MM.1S (cell line): ENCODE data around the gene MTF1.

Experiments
- DNase-seq: peaks from one replicate; pipeline ENCODE4 v3.0.0-alpha.2; 2015
- H2AFZ ChIP-seq: fragments of 300-600 bp; sonication (generic); 2 replicates; pipeline ENCODE4 v1.6.0; 2016; ENCODE audit warnings: antibody characterized with exemption, low read length
- H3F3A ChIP-seq: fragments of 300-600 bp; sonication (generic); 2 replicates; pipeline ENCODE4 v1.6.1; 2016; ENCODE audit warnings: mild to moderate bottlenecking, antibody characterized with exemption, low read length, moderate library complexity, mixed read lengths; ENCODE audit not compliant: insufficient read depth
- H3K27ac ChIP-seq: fragments of 300-600 bp; sonication (generic); 2 replicates; pipeline ENCODE4 v1.5.1; 2016; ENCODE audit warnings: mild to moderate bottlenecking, low read length
- H3K27me3 ChIP-seq: fragments of 300-600 bp; sonication (generic); replicated peaks from 2 replicates; pipeline ENCODE4 v1.6.0; 2016; ENCODE audit warnings: low read length; ENCODE audit not compliant: insufficient read depth
- H3K36me3 ChIP-seq: fragments of 300-600 bp; sonication (generic); replicated peaks from 2 replicates; pipeline ENCODE4 v1.6.1; 2016; ENCODE audit warnings: mild to moderate bottlenecking, low read length, mixed read lengths; ENCODE audit not compliant: insufficient read depth
- H3K4me1 ChIP-seq: fragments of 300-600 bp; sonication (generic); 2 replicates; pipeline ENCODE4 v1.6.1; 2016; ENCODE audit warnings: low read length, mixed read lengths
- H3K4me2 ChIP-seq: fragments of 300-600 bp; sonication (generic); 2 replicates; pipeline ENCODE4 v1.6.0; 2016; ENCODE audit warnings: low read depth, low read length
- H3K4me3 ChIP-seq: fragments of 300-600 bp; sonication (generic); 2 replicates; pipeline ENCODE4 v1.5.1; 2016; ENCODE audit warnings: low read length, mixed read lengths
- H3K79me2 ChIP-seq: fragments of 300-600 bp; sonication (generic); 2 replicates; pipeline ENCODE4 v1.6.1; 2016; ENCODE audit warnings: mixed run types, low read length, mixed read lengths
- H3K9ac ChIP-seq: fragments of 300-600 bp; sonication (generic); 2 replicates; pipeline ENCODE4 v1.6.1; 2016; ENCODE audit warnings: low read length, mixed read lengths
- H3K9me2 ChIP-seq: fragments of 300-600 bp; sonication (generic); replicated peaks from 2 replicates; pipeline ENCODE4 v1.6.1; 2016; ENCODE audit warnings: mild to moderate bottlenecking, low read length, mixed read lengths; ENCODE audit not compliant: insufficient read depth
- H3K9me3 ChIP-seq: fragments of 300-600 bp; sonication (generic); replicated peaks from 2 replicates; pipeline ENCODE4 v1.6.1; 2016; ENCODE audit warnings: mild to moderate bottlenecking, low read length, mixed read lengths; ENCODE audit not compliant: insufficient read depth
- H4K20me1 ChIP-seq: fragments of 300-600 bp; sonication (generic); 2 replicates; pipeline ENCODE4 v1.6.1; 2016; ENCODE audit warnings: mild to moderate bottlenecking, low read length, moderate library complexity, mixed read lengths; ENCODE audit not compliant: insufficient read depth
- EZH2 ChIP-seq: fragments of 300-600 bp; sonication (generic); optimal IDR thresholded peaks from 2 replicates; pipeline ENCODE3; 2017; ENCODE audit warnings: low read depth, mild to moderate bottlenecking, antibody characterized with exemption, low read length, mixed read lengths
- EZH2phosphoT487 ChIP-seq: fragments of 300-600 bp; sonication (generic); IDR thresholded peaks from 2 replicates; pipeline ENCODE4 v1.6.1; 2018; ENCODE audit warnings: antibody characterized with exemption, low read length
- TF ChIP-seq, protein P1 (sequence below): fragments of 300-600 bp; sonication (generic); IDR thresholded peaks from 2 replicates; pipeline ENCODE4 v1.5.1; 2016; ENCODE audit warnings: antibody characterized with exemption, low read length, mixed read lengths

MTF1 gene

GRCh38 chr1:37809942-37810341 is 49.5 kb downstream of the MTF1 start:
- DNase-seq = no peak
- Histone ChIP-seq H2AFZ (no peak overlapping the region), H3K9me2 (no peaks in the 10 kb centered on the region), H3F3A (peaks cover 22% of the 10 kb centered on the region), H3K9ac (no peak overlapping the region), H3K4me1 (peaks cover 14% of the 10 kb centered on the region; the same call in 1 of the 2 replicates), H3K9me3 (no peaks in the 10 kb centered on the region), H3K79me2 (peaks cover 39% of the 10 kb centered on the region), H3K36me3 (0 out of 2 replicates have a peak, but pooled peaks cover 8% of the 10 kb centered on the region), H3K4me3 (no peak overlapping the region), H4K20me1 (0 out of 2 replicates have a peak, but pooled peaks cover 6% of the 10 kb centered on the region), H3K27me3 (no peaks in the 10 kb centered on the region), H3K27ac (no peak overlapping the region), H3K4me2 (no peak overlapping the region)
- no peak for TF ChIP-seq EZH2phosphoT487
- TF ChIP-seq, protein P1, sequence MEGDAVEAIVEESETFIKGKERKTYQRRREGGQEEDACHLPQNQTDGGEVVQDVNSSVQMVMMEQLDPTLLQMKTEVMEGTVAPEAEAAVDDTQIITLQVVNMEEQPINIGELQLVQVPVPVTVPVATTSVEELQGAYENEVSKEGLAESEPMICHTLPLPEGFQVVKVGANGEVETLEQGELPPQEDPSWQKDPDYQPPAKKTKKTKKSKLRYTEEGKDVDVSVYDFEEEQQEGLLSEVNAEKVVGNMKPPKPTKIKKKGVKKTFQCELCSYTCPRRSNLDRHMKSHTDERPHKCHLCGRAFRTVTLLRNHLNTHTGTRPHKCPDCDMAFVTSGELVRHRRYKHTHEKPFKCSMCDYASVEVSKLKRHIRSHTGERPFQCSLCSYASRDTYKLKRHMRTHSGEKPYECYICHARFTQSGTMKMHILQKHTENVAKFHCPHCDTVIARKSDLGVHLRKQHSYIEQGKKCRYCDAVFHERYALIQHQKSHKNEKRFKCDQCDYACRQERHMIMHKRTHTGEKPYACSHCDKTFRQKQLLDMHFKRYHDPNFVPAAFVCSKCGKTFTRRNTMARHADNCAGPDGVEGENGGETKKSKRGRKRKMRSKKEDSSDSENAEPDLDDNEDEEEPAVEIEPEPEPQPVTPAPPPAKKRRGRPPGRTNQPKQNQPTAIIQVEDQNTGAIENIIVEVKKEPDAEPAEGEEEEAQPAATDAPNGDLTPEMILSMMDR = no peak
- TF ChIP-seq EZH2 = no peak

DNA sequence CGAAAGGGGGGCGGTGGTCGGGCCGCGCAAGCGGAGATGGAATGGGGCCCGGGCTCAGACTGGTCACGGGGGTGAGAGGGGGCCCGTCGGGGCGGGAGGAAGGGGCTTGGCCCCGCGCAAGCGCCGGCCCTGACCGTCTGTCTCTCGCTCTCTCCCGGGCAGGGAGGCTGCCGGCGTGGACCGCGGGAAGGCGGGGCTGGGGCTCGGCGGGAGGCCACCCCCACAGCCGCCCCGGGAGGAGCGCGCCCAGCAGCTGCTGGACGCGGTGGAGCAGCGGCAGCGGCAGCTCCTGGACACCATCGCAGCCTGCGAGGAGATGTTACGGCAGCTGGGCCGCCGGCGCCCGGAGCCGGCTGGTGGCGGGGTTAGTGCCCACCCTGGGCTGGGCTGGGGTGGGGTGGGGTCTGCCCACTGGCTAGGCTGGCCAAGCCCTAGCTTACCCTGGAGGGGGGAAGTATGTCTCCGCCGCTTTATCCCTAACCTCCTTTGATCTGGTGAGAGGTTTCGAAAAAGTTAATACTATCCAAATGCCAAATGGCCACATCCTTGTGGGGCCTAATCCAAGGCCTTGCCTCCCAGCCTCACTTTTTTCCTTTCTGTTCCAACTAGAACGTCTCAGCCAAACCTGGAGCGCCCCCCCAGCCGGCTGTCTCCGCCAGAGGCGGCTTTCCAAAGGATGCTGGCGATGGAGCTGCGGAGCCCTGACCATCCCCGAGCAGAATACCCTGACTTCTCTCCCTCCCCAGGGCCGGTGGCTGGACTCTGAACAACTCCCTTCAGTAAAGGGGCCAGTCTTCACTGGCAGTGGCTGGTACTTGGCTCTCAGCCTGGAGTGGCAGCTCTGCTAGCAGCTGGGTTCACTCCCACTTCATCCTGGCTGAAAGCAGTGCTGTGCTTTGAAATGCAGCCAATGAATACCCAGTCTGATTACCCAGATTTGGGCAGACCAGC is 50.7 kb downstream of the MTF1 start:
- Histone ChIP-seq H3F3A (peaks cover 22% of the 10 kb centered on the region), H3K9me3 (no peaks in the 10 kb centered on the region), H3K9me2 (no peaks in the 10 kb centered on the region), H3K4me3 (peak overlapping the region; percentile 79), H3K4me1 (peaks cover 14% of the 10 kb centered on the region; the same call in 1 of the 2 replicates), H3K27ac (peak overlapping the region; percentile 44; the same call in 1 of the 2 replicates), H2AFZ (peak overlapping the region; percentile 65), H3K9ac (peak overlapping the region; percentile 86), H3K36me3 (0 out of 2 replicates have a peak, but pooled peaks cover 8% of the 10 kb centered on the region), H4K20me1 (peaks cover 12% of the 10 kb centered on the region), H3K27me3 (no peaks in the 10 kb centered on the region), H3K79me2 (peaks cover 52% of the 10 kb centered on the region), H3K4me2 (peak overlapping the region; percentile 69)
- TF ChIP-seq EZH2 = no peak
- TF ChIP-seq, protein P1 = no peak
- no peak for TF ChIP-seq EZH2phosphoT487
- DNase-seq = peak; percentile 63

DNA sequence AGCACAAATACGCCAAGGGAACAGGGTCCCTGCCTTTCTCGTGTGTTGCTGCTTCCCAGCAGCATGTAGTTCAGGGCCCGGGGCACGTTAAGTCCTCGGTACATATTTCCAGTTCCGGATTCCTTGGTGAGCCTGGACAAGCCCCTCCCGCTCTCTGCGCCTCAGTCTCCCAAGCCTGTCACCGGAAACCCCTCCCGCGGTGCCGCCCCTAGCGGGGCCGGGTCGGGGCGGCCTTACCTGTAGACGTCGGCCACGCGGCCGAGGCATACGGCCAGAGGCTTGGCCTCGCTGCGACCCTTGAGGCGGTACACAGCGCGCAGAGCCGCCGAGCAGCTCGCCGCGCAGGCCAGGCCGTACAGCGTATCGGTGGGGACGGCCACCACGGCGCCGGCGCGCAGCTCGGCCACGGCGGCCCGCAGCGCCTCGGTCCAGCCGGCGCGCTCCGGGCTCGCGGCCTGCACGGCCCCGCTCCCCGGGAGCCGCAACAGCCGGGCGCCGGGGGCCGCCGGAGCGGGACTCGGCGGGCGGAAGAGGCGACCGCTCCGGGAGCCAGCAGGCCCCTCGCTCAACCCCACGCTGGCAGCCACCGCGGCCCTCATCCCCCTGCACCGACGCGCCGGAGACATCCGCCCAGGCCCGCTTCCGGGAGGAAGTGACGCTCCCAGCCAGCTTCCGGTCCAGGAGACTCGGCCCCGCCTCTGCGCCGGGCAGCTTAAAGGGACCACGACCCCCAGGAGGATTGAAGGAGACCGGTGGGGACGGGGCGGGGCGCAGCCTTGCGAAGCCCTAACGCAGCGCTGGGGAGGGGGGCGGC is 51.6 kb downstream of the MTF1 start, which contains the start of the genes C1orf122 and YRDC:
Gene C1orf122 (plus strand): TSS at position 236 of the 814 bp plus-strand sequence. CDS start 615 bp downstream, outside the sequence.
Gene YRDC (minus strand): TSS at position 654 of the 814 bp plus-strand sequence. CDS start 28 bp downstream, at position 626.
- peak within 1 kb of the TSS; percentile 50; the same call in 1 of the 2 replicates for H3K27ac ChIP-seq
- peaks cover 26% of the 10 kb centered on the region for H3F3A ChIP-seq
- H3K79me2 ChIP-seq = peaks cover 59% of the 10 kb centered on the region
- peak within 1 kb of the TSS; percentile 88 for H3K4me2 ChIP-seq
- H3K9ac ChIP-seq = peak within 1 kb of the TSS; percentile 86
- H3K9me3 ChIP-seq = no peaks in the 10 kb centered on the region
- 0 out of 2 replicates have a peak, but pooled peaks cover 8% of the 10 kb centered on the region for H3K36me3 ChIP-seq
- peak within 1 kb of the TSS; percentile 65 for H2AFZ ChIP-seq
- no peaks in the 10 kb centered on the region for H3K27me3 ChIP-seq
- peaks cover 18% of the 10 kb centered on the region for H4K20me1 ChIP-seq
- DNase-seq = peak; percentile 96
- peaks cover 14% of the 10 kb centered on the region; the same call in 1 of the 2 replicates for H3K4me1 ChIP-seq
- H3K9me2 ChIP-seq = no peaks in the 10 kb centered on the region
- H3K4me3 ChIP-seq = peak within 1 kb of the TSS; percentile 80
- TF ChIP-seq, protein P1 = no peak
